IMR-90 (cell line): Measurements from ENCODE around the gene NRIP1. TPM values are rescaled to one million over a fixed set of nuclear protein-coding genes. Genes with fewer than 3 reads are reported as not detected.

ENCODE experiments used
- ATAC-seq: fragments of 200-7000 bp; cut with Tn5 transposase; 2 replicates; pipeline ENCODE4 v1.9.1; 2020; ENCODE audit warnings: low read depth, mild to moderate bottlenecking, moderate library complexity
- BruUV-seq: library from RNA; stranded (reverse); fragments of 400-500 nt; replicated peaks from 2 replicates; lab custom pipeline; 2021; lab: Mats Ljungman, UMichigan
- CTCF ChIA-PET: fragments of 300-600 bp; formaldehyde crosslinking; extraction: SDS; loops from one replicate; lab custom pipeline; 2021; ENCODE audit warnings: antibody characterized with exemption; lab: Yijun Ruan, JAX
- POLR2A ChIA-PET: fragments of 300-600 bp; sonication (Branson Sonifier 250); formaldehyde crosslinking; loops from one replicate; lab custom pipeline; 2022; ENCODE audit warnings: antibody characterized with exemption; ENCODE audit not compliant: unreplicated experiment; lab: Charles Lee
- DNase-seq: peaks from one replicate; pipeline ENCODE4 v3.0.0; 2013
- H2AFZ ChIP-seq: replicated peaks from 2 replicates; pipeline ENCODE3; 2013; ENCODE audit warnings: low read length, mild to moderate bottlenecking; ENCODE audit not compliant: poor library complexity
- H2AK5ac ChIP-seq: 2 replicates; pipeline ENCODE4 v1.6.1; 2013; ENCODE audit warnings: low read depth, low read length, inconsistent platforms
- H2AK9ac ChIP-seq: replicated peaks from 2 replicates; pipeline ENCODE3; 2013; ENCODE audit warnings: mild to moderate bottlenecking, low read depth, low read length, moderate library complexity; ENCODE audit not compliant: poor library complexity
- H2BK120ac ChIP-seq: 2 replicates; pipeline ENCODE4 v1.6.1; 2013; ENCODE audit warnings: low read depth, low read length, inconsistent platforms
- H2BK15ac ChIP-seq: 3 replicates; pipeline ENCODE4 v1.6.1; 2013; ENCODE audit warnings: low read depth, low read length, inconsistent platforms
- H2BK20ac ChIP-seq: 2 replicates; pipeline ENCODE4 v1.6.1; 2013; ENCODE audit warnings: low read depth, mild to moderate bottlenecking, inconsistent platforms, low read length, moderate library complexity
- H2BK5ac ChIP-seq: 2 replicates; pipeline ENCODE4 v1.6.1; 2013; ENCODE audit warnings: mild to moderate bottlenecking, low read depth, low read length, inconsistent platforms; ENCODE audit not compliant: poor library complexity, severe bottlenecking
- H3K14ac ChIP-seq: replicated peaks from 2 replicates; pipeline ENCODE4 v1.6.1; 2013; ENCODE audit warnings: low read depth, low read length, inconsistent platforms
- H3K18ac ChIP-seq: 2 replicates; pipeline ENCODE4 v1.6.1; 2013; ENCODE audit warnings: low read depth, low read length, control low read depth
- H3K23ac ChIP-seq: 2 replicates; pipeline ENCODE4 v1.6.1; 2013; ENCODE audit warnings: low read depth, low read length, inconsistent platforms
- H3K27ac ChIP-seq: 2 replicates; pipeline ENCODE4 v1.5.1; 2013; ENCODE audit warnings: mild to moderate bottlenecking, control low read depth, low read length; ENCODE audit not compliant: insufficient read depth
- H3K27me3 ChIP-seq: 2 replicates; pipeline ENCODE4 v1.6.1; 2013; ENCODE audit warnings: low read length; ENCODE audit not compliant: control insufficient read depth, insufficient read depth
- H3K36me3 ChIP-seq: 2 replicates; pipeline ENCODE4 v1.6.1; 2013; ENCODE audit warnings: low read length, mixed read lengths; ENCODE audit not compliant: control insufficient read depth, insufficient read depth
- H3K4ac ChIP-seq: 2 replicates; pipeline ENCODE4 v1.6.1; 2013; ENCODE audit warnings: low read depth, low read length, inconsistent platforms
- H3K4me1 ChIP-seq: 2 replicates; pipeline ENCODE4 v1.6.1; 2013; ENCODE audit warnings: low read length, mixed read lengths; ENCODE audit not compliant: control insufficient read depth, insufficient read depth
- H3K4me2 ChIP-seq: 2 replicates; pipeline ENCODE4 v1.6.1; 2013; ENCODE audit warnings: low read depth, mild to moderate bottlenecking, control low read depth, low read length, moderate library complexity
- H3K4me3 ChIP-seq: 2 replicates; pipeline ENCODE4 v1.5.1; 2013; ENCODE audit warnings: low read depth, mild to moderate bottlenecking, control low read depth, low read length, moderate library complexity; ENCODE audit not compliant: insufficient read depth
- H3K56ac ChIP-seq: 2 replicates; pipeline ENCODE4 v1.6.1; 2013; ENCODE audit warnings: low read length, inconsistent platforms; ENCODE audit not compliant: insufficient read depth; ENCODE audit errors: extremely low read depth
- H3K79me1 ChIP-seq, 2 experiments: 2 replicates each; pipeline ENCODE4 v1.6.1; 2013; ENCODE audit warnings: low read length in 2 of 2, inconsistent platforms in 1 of 2, low read depth in 1 of 2
- H3K9ac ChIP-seq: 2 replicates; pipeline ENCODE4 v1.6.1; 2013; ENCODE audit warnings: low read depth, low read length, control low read depth
- H3K9me1 ChIP-seq: 2 replicates; pipeline ENCODE4 v1.6.1; 2013; ENCODE audit warnings: low read length, inconsistent platforms; ENCODE audit not compliant: insufficient read depth
- H3K9me3 ChIP-seq: 2 replicates; pipeline ENCODE4 v1.6.1; 2013; ENCODE audit warnings: low read length; ENCODE audit not compliant: control insufficient read depth, insufficient read depth
- H4K20me1 ChIP-seq: 2 replicates; pipeline ENCODE4 v1.6.1; 2013; ENCODE audit warnings: low read length, inconsistent platforms; ENCODE audit not compliant: insufficient read depth
- H4K5ac ChIP-seq: 2 replicates; pipeline ENCODE4 v1.6.1; 2013; ENCODE audit warnings: mild to moderate bottlenecking, low read depth, low read length, control low read depth
- H4K8ac ChIP-seq, 2 experiments: 2 replicates each; pipeline ENCODE4 v1.6.1; 2013; ENCODE audit warnings: low read depth in 2 of 2, low read length in 2 of 2, control low read depth in 1 of 2, inconsistent platforms in 1 of 2
- H4K91ac ChIP-seq: 2 replicates; pipeline ENCODE4 v1.6.1; 2013; ENCODE audit warnings: low read depth, low read length, inconsistent platforms; ENCODE audit not compliant: insufficient read depth
- CEBPB ChIP-seq: IDR thresholded peaks from 2 replicates; pipeline ENCODE4 v1.6.1; 2012; ENCODE audit warnings: low read depth, low read length, improper control_type of control experiment
- CHD1 ChIP-seq: IDR thresholded peaks from 2 replicates; pipeline ENCODE4 v1.6.1; 2012; ENCODE audit warnings: low read depth, low read length, improper control_type of control experiment
- ELK1 ChIP-seq: fragments of 150-350 bp; IDR thresholded peaks from 2 replicates; pipeline ENCODE4 v1.6.1; 2016; ENCODE audit warnings: low read depth, mild to moderate bottlenecking, low read length, moderate library complexity, borderline replicate concordance
- MAZ ChIP-seq: IDR thresholded peaks from 2 replicates; pipeline ENCODE4 v1.6.1; 2012; ENCODE audit warnings: low read depth, mild to moderate bottlenecking, low read length, improper control_type of control experiment, moderate library complexity, borderline replicate concordance
- MXI1 ChIP-seq: IDR thresholded peaks from 2 replicates; pipeline ENCODE4 v1.6.1; 2012; ENCODE audit warnings: low read depth, mild to moderate bottlenecking, low read length, moderate library complexity, borderline replicate concordance
- RAD21 ChIP-seq: IDR thresholded peaks from 2 replicates; pipeline ENCODE4 v1.6.1; 2012; ENCODE audit warnings: low read length, improper control_type of control experiment
- RCOR1 ChIP-seq: IDR thresholded peaks from 2 replicates; pipeline ENCODE4 v1.6.1; 2012; ENCODE audit warnings: mild to moderate bottlenecking, low read length, improper control_type of control experiment; ENCODE audit not compliant: insufficient replicate concordance
- USF2 ChIP-seq: fragments of 150-350 bp; IDR thresholded peaks from 2 replicates; pipeline ENCODE4 v1.6.1; 2017; ENCODE audit warnings: mild to moderate bottlenecking, antibody characterized with exemption, low read length, low read depth
- WGBS, 2 experiments: methylation state at CpG; one replicate each; pipeline versions ENCODE4 v1.1.5 to v1.1.7; 2013; ENCODE audit warnings: missing lambda C conversion rate in 2 of 2; ENCODE audit not compliant: insufficient read length in 1 of 2; ENCODE audit errors: extremely low coverage in 2 of 2; 5-methylcytosine and 5-hydroxymethylcytosine counted together
- dilution Hi-C: fragments of 300-500 bp; cut with HindIII; formaldehyde crosslinking; loops from one replicate; pipeline ENCODE4 v1.14.3; 2018; ENCODE audit warnings: low sequenced_read_pairs; ENCODE audit not compliant: unreplicated experiment
- in situ Hi-C: fragments of 300-500 bp; cut with MboI; formaldehyde crosslinking; loops from 3 replicates; pipeline ENCODE4 v1.14.3; 2019; ENCODE audit warnings: low sequenced_read_pairs, inconsistent platforms, mixed read lengths
- intact Hi-C: fragments of 100-400 bp; cut with micrococcal nuclease; formaldehyde crosslinking; loops from 2 replicates; pipeline ENCODE4 v1.10.0; 2022
- polyA plus RNA-seq, 3 experiments: library from polyadenylated mRNA; depleted of rRNA; stranded (reverse); fragments of >200 nt; gene quantifications; 2 replicates each; pipeline ENCODE4 v1.2.3, GENCODE V29; 2012; ENCODE audit warnings: low replicate concordance in 1 of 3
- total RNA-seq: library from RNA; depleted of rRNA; stranded (reverse); fragments of >200 nt; gene quantifications from 2 replicates; pipeline ENCODE4 v1.2.3, GENCODE V29; 2012

NRIP1 gene
- total and polyA plus RNA-seq, 2 of the 4 experiments (the other 2 are of a cell fraction) = 9.6 to 73.8 TPM

GRCh38 chr21:14955936-14956520 is 108.8 kb downstream of the NRIP1 start:
- POLR2A ChIA-PET = no interaction called here
- Histone ChIP-seq H4K91ac (peak overlapping the region; percentile 86; the same call in 1 of the 2 replicates), H4K8ac (peak overlapping the region; percentile 23 to 76), H2BK15ac (peak overlapping the region; percentile 75; the same call in 2 of the 3 replicates), H3K4me2 (no peak overlapping the region), H3K4me3 (no peak overlapping the region), H3K9ac (no peak overlapping the region), H2AK9ac (no peak overlapping the region), H3K27me3 (no peaks in the 10 kb centered on the region), H4K5ac (peak overlapping the region; percentile 82; the same call in 1 of the 2 replicates), H3K4me1 (peaks cover 18% of the 10 kb centered on the region), H3K79me1 (no peaks in the 10 kb centered on the region; a peak in 1 of 4 replicates), H3K9me1 (no peaks in the 10 kb centered on the region), H2BK120ac (peak overlapping the region; percentile 10; the same call in 1 of the 2 replicates), H2AK5ac (peak overlapping the region; percentile 69), H3K18ac (peak overlapping the region; percentile 90), H3K27ac (peak overlapping the region; percentile 40; the same call in 1 of the 2 replicates), H3K36me3 (no peaks in the 10 kb centered on the region), H3K9me3 (no peaks in the 10 kb centered on the region), H2BK5ac (peak overlapping the region; percentile 95), H3K4ac (peak overlapping the region; percentile 52; the same call in 1 of the 2 replicates), H3K23ac (no peak overlapping the region), H2AFZ (no peak overlapping the region), H4K20me1 (no peaks in the 10 kb centered on the region), H2BK20ac (peak overlapping the region; percentile 8; the same call in 1 of the 2 replicates), H3K56ac (no peak overlapping the region), H3K14ac (no peak overlapping the region; the same call in 1 of the 2 replicates)
- ATAC-seq (no peak), DNase-seq (no peak)
- BruUV-seq = no TSS peak
- no peak for TF ChIP-seq RCOR1
- TF ChIP-seq ELK1 = no peak
- no peak for TF ChIP-seq MXI1
- TF ChIP-seq USF2 = no peak
- no peak for TF ChIP-seq RAD21
- TF ChIP-seq MAZ = no peak
- no peak for TF ChIP-seq CHD1
- TF ChIP-seq CEBPB = no peak
- in situ Hi-C loops (no loop called here), intact Hi-C loops (loop anchor here (2.0 to 5.0 kb wide), 2 partner anchors 89 to 107 kb away; no protein-coding TSS in a partner anchor), dilution Hi-C loops (no loop called here)
- WGBS, 2 experiments = no CpG with 5 or more reads among the region's 6 CpGs
- CTCF ChIA-PET = interaction anchor here (1.4 kb wide), 1 partner anchor 26 kb away, joined by 3 read pairs; no protein-coding TSS in a partner anchor
